Adipose tissue (tissue), 3 donors: ENCODE data around the gene GOLT1A. TPM values are rescaled to one million over a fixed set of nuclear protein-coding genes. Genes with fewer than 3 reads are reported as not detected.

Experiments used
- H3K27ac ChIP-seq: one replicate; pipeline ENCODE4 v1.5.1; 2013; ENCODE audit warnings: low read depth, low read length
- WGBS, 3 donors: extraction: QIAGEN DNeasy Blood & Tissue Kit; methylation state at CpG; one replicate each; pipeline ENCODE4 v1.1.7; 2013; 5-methylcytosine and 5-hydroxymethylcytosine counted together
- polyA plus RNA-seq, 3 donors: library from polyadenylated mRNA; stranded (reverse); fragments of 200-250 nt; gene quantifications; one replicate each; pipeline ENCODE4 v1.2.3, GENCODE V29; 2013
- donor health status: healthy with polysubstance abuse.
- donor health status: Bipolar disorder and iron deficiency.
- donor health status: healthy.

GOLT1A gene
- polyA plus RNA-seq, result 10 to 100 TPM in 1 of 3 donors, under 1 TPM in 1, not detected in 1; 0.94 to 21.0 TPM

GRCh38 chr1:204213668-204214662 is at the start of gene GOLT1A:
Gene GOLT1A, minus strand, starts transcription at chr1:204213988. Its CDS starts 82 bp downstream, at chr1:204213906.
- H3K27ac ChIP-seq, result no peak within 1 kb of the TSS
- WGBS, 3 donors, result 9 to 15% (median 12%) methylated on average over 41 of the region's 41 CpGs

GRCh38 chr1:204263254-204263910 is 49.6 kb upstream of the GOLT1A start:
- 57 to 67% (median 62%) methylated on average over 13 of the region's 13 CpGs for WGBS, 3 donors
- no peak overlapping the region for H3K27ac ChIP-seq

- WGBS, 3 donors, result 87 to 91% (median 87%) methylated on average over 13 of the region's 13 CpGs
- no peak overlapping the region for H3K27ac ChIP-seq
Measured at GRCh38 chr1:204262506-204263253, 48.9 kb upstream of the GOLT1A start.

- H3K27ac ChIP-seq, result no peak overlapping the region
Measured at GRCh38 chr1:204261746-204262505, 48.1 kb upstream of the GOLT1A start.

GRCh38 chr1:204261266-204261665 is 47.5 kb upstream of the GOLT1A start:
- 92 to 96% (median 93%) methylated on average over 12 of the region's 12 CpGs for WGBS, 3 donors
- no peak overlapping the region for H3K27ac ChIP-seq

More at GRCh38 chr1:204261746-204262505, 48.1 kb upstream of the GOLT1A start:
- WGBS, 3 donors, result 80 to 92% (median 82%) methylated on average over 13 of the region's 13 CpGs

- 79 to 88% (median 86%) methylated on average over 14 of the region's 14 CpGs for WGBS, 3 donors
- no peak overlapping the region for H3K27ac ChIP-seq
Measured at GRCh38 chr1:204260601-204261197, 46.9 kb upstream of the GOLT1A start.

GRCh38 chr1:204259782-204260181 is 46.0 kb upstream of the GOLT1A start:
- WGBS, 3 donors, result 90 to 96% (median 94%) methylated on average over 5 of the region's 5 CpGs
- no peak overlapping the region for H3K27ac ChIP-seq

GRCh38 chr1:204259196-204259595 is 45.4 kb upstream of the GOLT1A start:
- 89 to 93% (median 93%) methylated on average over 18 of the region's 18 CpGs for WGBS, 3 donors
- no peak overlapping the region for H3K27ac ChIP-seq

- WGBS, 3 donors, result 63 to 76% (median 68%) methylated on average over 7 of the region's 7 CpGs
- H3K27ac ChIP-seq, result no peak overlapping the region
Measured at GRCh38 chr1:204258213-204259115, 44.7 kb upstream of the GOLT1A start.

- 94 to 96% (median 95%) methylated on average over 22 to 24 of the region's 24 CpGs for WGBS, 3 donors
- H3K27ac ChIP-seq, result no peak overlapping the region
Measured at GRCh38 chr1:204257446-204257845, 43.7 kb upstream of the GOLT1A start.

- 84 to 90% (median 90%) methylated on average over 10 of the region's 10 CpGs for WGBS, 3 donors
- H3K27ac ChIP-seq, result no peak overlapping the region
Measured at GRCh38 chr1:204256531-204256930, 42.7 kb upstream of the GOLT1A start.

- H3K27ac ChIP-seq, result no peak overlapping the region
- WGBS, 3 donors, result 60 to 79% (median 68%) methylated on average over 5 of the region's 5 CpGs
Measured at GRCh38 chr1:204255966-204256365, 42.2 kb upstream of the GOLT1A start.

GRCh38 chr1:204255225-204255624 is 41.4 kb upstream of the GOLT1A start:
- 85 to 90% (median 86%) methylated on average over 5 of the region's 5 CpGs for WGBS, 3 donors
- H3K27ac ChIP-seq, result no peak overlapping the region

GRCh38 chr1:204254031-204254661 is 40.4 kb upstream of the GOLT1A start:
- 54 to 75% (median 56%) methylated on average over 7 of the region's 7 CpGs for WGBS, 3 donors
- no peak overlapping the region for H3K27ac ChIP-seq

GRCh38 chr1:204251926-204252689 is 38.3 kb upstream of the GOLT1A start:
- H3K27ac ChIP-seq, result no peak overlapping the region
- WGBS, 3 donors, result 89 to 94% (median 92%) methylated on average over 6 of the region's 6 CpGs
